Smooth muscle cell (in vitro differentiated cells): ENCODE results near the gene C9. TPM values are rescaled to one million over a fixed set of nuclear protein-coding genes. Genes with fewer than 3 reads are reported as not detected.

Experiments used
- DNase-seq: peaks from one replicate; lab custom pipeline; 2025; ENCODE audit not compliant: unreplicated experiment; lab: John Stamatoyannopoulos, UW
- H2AFZ ChIP-seq: fragments of 200-600 bp; sonication (generic); 2 replicates; pipeline ENCODE4 v1.6.0; 2016; ENCODE audit warnings: antibody characterized with exemption, low read depth, mild to moderate bottlenecking
- H3F3A ChIP-seq: fragments of 200-600 bp; sonication (generic); 2 replicates; pipeline ENCODE4 v1.6.0; 2017; ENCODE audit warnings: antibody characterized with exemption, low read depth
- H3K27ac ChIP-seq: fragments of 200-600 bp; sonication (generic); 2 replicates; pipeline ENCODE4 v1.5.1; 2016; ENCODE audit warnings: low read depth, mild to moderate bottlenecking
- H3K27me3 ChIP-seq: fragments of 200-600 bp; sonication (generic); 2 replicates; pipeline ENCODE4 v1.6.1; 2016; ENCODE audit warnings: low read depth, mild to moderate bottlenecking
- H3K36me3 ChIP-seq: fragments of 200-600 bp; sonication (generic); 2 replicates; pipeline ENCODE4 v1.5.1; 2016; ENCODE audit warnings: low read depth
- H3K4me1 ChIP-seq: fragments of 200-600 bp; sonication (generic); 2 replicates; pipeline ENCODE4 v1.5.1; 2016; ENCODE audit warnings: low read depth
- H3K4me2 ChIP-seq: fragments of 200-600 bp; sonication (generic); 2 replicates; pipeline ENCODE4 v1.6.0; 2016; ENCODE audit warnings: mild to moderate bottlenecking
- H3K4me3 ChIP-seq: fragments of 200-600 bp; sonication (generic); 2 replicates; pipeline ENCODE4 v1.5.1; 2016; ENCODE audit warnings: mild to moderate bottlenecking
- H3K79me2 ChIP-seq: fragments of 200-600 bp; sonication (generic); 2 replicates; pipeline ENCODE4 v1.6.0; 2016; ENCODE audit warnings: low read depth, mild to moderate bottlenecking
- H3K9ac ChIP-seq: fragments of 200-600 bp; sonication (generic); 2 replicates; pipeline ENCODE4 v1.6.0; 2016; ENCODE audit warnings: low read depth
- H3K9me3 ChIP-seq: fragments of 200-600 bp; sonication (generic); replicated peaks from 2 replicates; pipeline ENCODE4 v1.5.1; 2016; ENCODE audit warnings: low read depth
- H4K20me1 ChIP-seq: fragments of 200-600 bp; sonication (generic); 2 replicates; pipeline ENCODE4 v1.6.0; 2016; ENCODE audit warnings: low read depth
- WGBS: methylation state at CpG from one replicate; pipeline ENCODE4 v1.1.7; 2016; ENCODE audit warnings: low lambda C conversion rate; 5-methylcytosine and 5-hydroxymethylcytosine counted together
- polyA plus RNA-seq: library from polyadenylated mRNA; unstranded; fragments of >200 nt; fragmentation: Nextera tagmentation; extraction: Ambion mirVana; gene quantifications from 2 replicates; pipeline ENCODE4 v1.2.1, GENCODE V29; 2016
- total RNA-seq: library from RNA; depleted of rRNA; stranded (reverse); fragments of >200 nt; gene quantifications from 2 replicates; pipeline ENCODE4 v1.2.3, GENCODE V29; 2014
- TF ChIP-seq, protein P1 (sequence below): fragments of 200-600 bp; sonication (generic); IDR thresholded peaks from 2 replicates; pipeline ENCODE4 v1.5.1; 2017; ENCODE audit warnings: borderline replicate concordance, mild to moderate bottlenecking, antibody characterized with exemption; ENCODE audit not compliant: insufficient read depth, poor library complexity, severe bottlenecking

The C9 gene
- total and polyA plus RNA-seq, 2 experiments from 2014 or later: not detected

DNA sequence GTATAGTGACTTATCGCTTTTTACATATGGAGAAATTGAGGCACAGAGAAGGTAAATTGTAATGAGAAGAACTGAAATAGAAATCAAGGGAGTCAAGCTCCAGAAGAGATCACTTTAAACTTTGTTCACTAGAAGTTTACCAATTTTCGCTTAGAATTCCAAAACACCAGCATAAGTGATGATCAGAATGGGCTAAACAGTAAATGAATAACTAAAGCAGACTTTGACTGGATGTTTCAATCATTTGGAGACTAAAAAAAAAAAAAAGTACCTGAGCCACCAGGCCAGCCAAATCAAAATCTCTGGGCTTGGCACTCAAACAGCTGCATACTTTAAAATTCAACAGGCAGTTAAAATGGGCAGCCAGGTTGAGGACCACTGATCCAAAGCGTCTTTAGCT lies 106.7 kb downstream of the C9 start:
- no peaks in the 10 kb centered on the region for H3F3A ChIP-seq
- TF ChIP-seq, protein P1, sequence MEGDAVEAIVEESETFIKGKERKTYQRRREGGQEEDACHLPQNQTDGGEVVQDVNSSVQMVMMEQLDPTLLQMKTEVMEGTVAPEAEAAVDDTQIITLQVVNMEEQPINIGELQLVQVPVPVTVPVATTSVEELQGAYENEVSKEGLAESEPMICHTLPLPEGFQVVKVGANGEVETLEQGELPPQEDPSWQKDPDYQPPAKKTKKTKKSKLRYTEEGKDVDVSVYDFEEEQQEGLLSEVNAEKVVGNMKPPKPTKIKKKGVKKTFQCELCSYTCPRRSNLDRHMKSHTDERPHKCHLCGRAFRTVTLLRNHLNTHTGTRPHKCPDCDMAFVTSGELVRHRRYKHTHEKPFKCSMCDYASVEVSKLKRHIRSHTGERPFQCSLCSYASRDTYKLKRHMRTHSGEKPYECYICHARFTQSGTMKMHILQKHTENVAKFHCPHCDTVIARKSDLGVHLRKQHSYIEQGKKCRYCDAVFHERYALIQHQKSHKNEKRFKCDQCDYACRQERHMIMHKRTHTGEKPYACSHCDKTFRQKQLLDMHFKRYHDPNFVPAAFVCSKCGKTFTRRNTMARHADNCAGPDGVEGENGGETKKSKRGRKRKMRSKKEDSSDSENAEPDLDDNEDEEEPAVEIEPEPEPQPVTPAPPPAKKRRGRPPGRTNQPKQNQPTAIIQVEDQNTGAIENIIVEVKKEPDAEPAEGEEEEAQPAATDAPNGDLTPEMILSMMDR: no peak
- no peaks in the 10 kb centered on the region for H3K4me1 ChIP-seq
- no peaks in the 10 kb centered on the region for H3K79me2 ChIP-seq
- no peak overlapping the region for H2AFZ ChIP-seq
- WGBS: over 99% methylated on average over 3 of the region's 3 CpGs
- H3K4me3 ChIP-seq: no peak overlapping the region
- no peak overlapping the region for H3K9ac ChIP-seq
- H3K27ac ChIP-seq: no peak overlapping the region
- no peaks in the 10 kb centered on the region for H3K27me3 ChIP-seq
- DNase-seq: no peak
- no peaks in the 10 kb centered on the region for H3K36me3 ChIP-seq
- H3K9me3 ChIP-seq: no peaks in the 10 kb centered on the region
- H4K20me1 ChIP-seq: no peaks in the 10 kb centered on the region
- no peak overlapping the region for H3K4me2 ChIP-seq

GRCh38 chr5:39256477-39257235 lies 107.6 kb downstream of the C9 start:
- Histone ChIP-seq H3F3A (no peaks in the 10 kb centered on the region), H4K20me1 (no peaks in the 10 kb centered on the region), H3K27ac (peak overlapping the region; percentile 38), H3K4me2 (peak overlapping the region; percentile 73), H3K36me3 (no peaks in the 10 kb centered on the region), H3K4me1 (no peaks in the 10 kb centered on the region), H3K9ac (no peak overlapping the region), H2AFZ (no peak overlapping the region), H3K4me3 (no peak overlapping the region), H3K9me3 (no peaks in the 10 kb centered on the region), H3K27me3 (no peaks in the 10 kb centered on the region), H3K79me2 (no peaks in the 10 kb centered on the region)
- TF ChIP-seq, protein P1: no peak
- 29% methylated on average over 4 of the region's 4 CpGs for WGBS
- no peak for DNase-seq

DNA sequence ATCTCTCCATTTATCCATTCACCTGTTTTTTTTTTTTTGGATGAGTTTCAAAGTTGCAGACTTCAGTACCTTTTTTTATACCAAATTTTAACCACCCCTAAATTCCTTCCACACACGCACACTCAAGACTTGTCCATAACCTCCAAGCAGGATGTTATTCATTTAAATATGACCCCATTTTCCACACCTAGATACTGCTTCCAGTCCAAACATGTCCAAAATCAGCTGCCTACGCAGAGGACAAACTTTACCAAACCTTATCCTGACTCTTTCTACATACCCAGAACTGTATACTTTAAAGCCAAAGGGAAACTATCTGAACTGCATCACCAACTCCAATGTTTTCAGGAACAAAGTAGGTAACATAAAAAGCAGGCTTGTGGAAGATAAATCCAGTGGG lies 108.9 kb downstream of the C9 start:
- H3K79me2 ChIP-seq: no peaks in the 10 kb centered on the region
- H3K9ac ChIP-seq: no peak overlapping the region
- H3K4me2 ChIP-seq: no peak overlapping the region
- no peak overlapping the region for H3K27ac ChIP-seq
- DNase-seq: no peak
- H3K27me3 ChIP-seq: no peaks in the 10 kb centered on the region
- no peak overlapping the region for H3K4me3 ChIP-seq
- TF ChIP-seq, protein P1: no peak
- no peaks in the 10 kb centered on the region for H3K9me3 ChIP-seq
- WGBS: 83% methylated on average over 2 of the region's 2 CpGs
- H4K20me1 ChIP-seq: no peaks in the 10 kb centered on the region
- H3K36me3 ChIP-seq: no peaks in the 10 kb centered on the region
- H3K4me1 ChIP-seq: no peaks in the 10 kb centered on the region
- H3F3A ChIP-seq: no peaks in the 10 kb centered on the region
- H2AFZ ChIP-seq: no peak overlapping the region

GRCh38 chr5:39254671-39255070 lies 109.6 kb downstream of the C9 start:
- no peaks in the 10 kb centered on the region for H3K4me1 ChIP-seq
- H3F3A ChIP-seq: no peaks in the 10 kb centered on the region
- H3K9me3 ChIP-seq: no peaks in the 10 kb centered on the region
- no peaks in the 10 kb centered on the region for H3K36me3 ChIP-seq
- no peak overlapping the region for H2AFZ ChIP-seq
- H3K4me2 ChIP-seq: no peak overlapping the region
- no peaks in the 10 kb centered on the region for H3K27me3 ChIP-seq
- no peak overlapping the region for H3K4me3 ChIP-seq
- no peak overlapping the region for H3K27ac ChIP-seq
- DNase-seq: no peak
- H4K20me1 ChIP-seq: no peaks in the 10 kb centered on the region
- H3K9ac ChIP-seq: no peak overlapping the region
- TF ChIP-seq, protein P1: no peak
- H3K79me2 ChIP-seq: no peaks in the 10 kb centered on the region
